Activated CD8-positive, alpha-beta T cell treated with anti-CD3 and anti-CD28 coated beads for 36 hours (primary cell): Measurements from ENCODE around the gene SHROOM4. TPM values are rescaled to one million over a fixed set of nuclear protein-coding genes. Genes with fewer than 3 reads are reported as not detected.

Source experiments
- ATAC-seq: fragments of 200-7000 bp; cut with Tn5 transposase; one replicate; pipeline ENCODE4 v1.10.0; 2021; ENCODE audit warnings: mild to moderate bottlenecking, moderate library complexity
- CTCF ChIA-PET: fragments of 350-600 bp; sonication (Branson Sonifier 250); formaldehyde crosslinking; loops from one replicate; lab custom pipeline; 2021; ENCODE audit warnings: antibody characterized with exemption; lab: Charles Lee
- POLR2A ChIA-PET: fragments of 350-600 bp; sonication (Branson Sonifier 250); formaldehyde crosslinking; loops from one replicate; lab custom pipeline; 2021; ENCODE audit warnings: antibody characterized with exemption; lab: Charles Lee
- DNase-seq: peaks from one replicate; pipeline ENCODE4 v3.0.0-alpha.2; 2020
- H3K27ac Mint-ChIP-seq: one replicate; pipeline ENCODE4 v1.8.0; 2021; ENCODE audit warnings: mild to moderate bottlenecking, mixed read lengths
- H3K27me3 Mint-ChIP-seq: one replicate; pipeline ENCODE4 v1.8.0; 2021; ENCODE audit warnings: mixed read lengths
- H3K36me3 Mint-ChIP-seq: one replicate; pipeline ENCODE4 v1.8.0; 2021; ENCODE audit warnings: low read depth, mixed read lengths
- H3K4me1 Mint-ChIP-seq: one replicate; pipeline ENCODE4 v1.8.0; 2021; ENCODE audit warnings: low read depth, mixed read lengths
- H3K4me3 Mint-ChIP-seq: one replicate; pipeline ENCODE4 v1.8.0; 2021; ENCODE audit warnings: mild to moderate bottlenecking, moderate library complexity, mixed read lengths
- H3K9me3 Mint-ChIP-seq: one replicate; pipeline ENCODE4 v1.8.0; 2021; ENCODE audit warnings: mixed read lengths
- CTCF ChIP-seq: fragments of 200-600 bp; IDR thresholded peaks from one replicate; pipeline ENCODE4 v1.8.0; 2022; ENCODE audit warnings: antibody characterized with exemption, mild to moderate bottlenecking
- intact Hi-C: fragments of 100-400 bp; cut with micrococcal nuclease; formaldehyde crosslinking; loops from one replicate; pipeline ENCODE4 v1.10.0; 2022
- total RNA-seq, 2 experiments: library from RNA; stranded (reverse); gene quantifications; one replicate each; pipeline ENCODE4 v1.2.3, GENCODE V29; 2021

Gene SHROOM4
- total RNA-seq, 2 experiments from 2014 or later = not detected

GRCh38 chrX:50705042-50705441, 109.0 kb downstream of the SHROOM4 start:
- Mint-ChIP-seq H3K4me3 (no peak overlapping the region), H3K36me3 (no peaks in the 10 kb centered on the region), H3K9me3 (no peaks in the 10 kb centered on the region), H3K27me3 (peaks cover 9% of the 10 kb centered on the region), H3K27ac (no peak overlapping the region), H3K4me1 (no peaks in the 10 kb centered on the region)
- CTCF ChIA-PET = interaction anchor here (0.6 kb wide), 1 partner anchor 14 kb away, joined by 3 read pairs; no protein-coding TSS in a partner anchor
- ATAC-seq (no peak), DNase-seq (no peak)
- intact Hi-C loops = no loop called here
- no peak for TF ChIP-seq CTCF
- POLR2A ChIA-PET = no interaction called here

- ChIA-PET POLR2A (no interaction called here), CTCF (no interaction called here)
- ATAC-seq (no peak), DNase-seq (no peak)
- no peak for TF ChIP-seq CTCF
- H3K4me1 Mint-ChIP-seq = no peaks in the 10 kb centered on the region
- intact Hi-C loops = no loop called here
- no peaks in the 10 kb centered on the region for H3K9me3 Mint-ChIP-seq
- peaks cover 9% of the 10 kb centered on the region for H3K27me3 Mint-ChIP-seq
- no peak overlapping the region for H3K4me3 Mint-ChIP-seq
- no peak overlapping the region for H3K27ac Mint-ChIP-seq
- H3K36me3 Mint-ChIP-seq = no peaks in the 10 kb centered on the region
Observed at GRCh38 chrX:50704360-50704759, 109.6 kb downstream of the SHROOM4 start.

- H3K9me3 Mint-ChIP-seq = no peaks in the 10 kb centered on the region
- TF ChIP-seq CTCF = no peak
- no peaks in the 10 kb centered on the region for H3K36me3 Mint-ChIP-seq
- H3K4me1 Mint-ChIP-seq = no peaks in the 10 kb centered on the region
- no peak overlapping the region for H3K4me3 Mint-ChIP-seq
- POLR2A ChIA-PET = no interaction called here
- CTCF ChIA-PET = interaction anchor here (2.0 kb wide), 1 partner anchor 10 kb away, joined by 6 read pairs; no protein-coding TSS in a partner anchor
- H3K27me3 Mint-ChIP-seq = peaks cover 7% of the 10 kb centered on the region
- H3K27ac Mint-ChIP-seq = no peak overlapping the region
- DNase-seq = no peak
- intact Hi-C loops = no loop called here
- no peak for ATAC-seq
Observed at GRCh38 chrX:50700921-50701320, 113.1 kb downstream of the SHROOM4 start.

- Mint-ChIP-seq H3K27ac (no peak overlapping the region), H3K4me3 (no peak overlapping the region), H3K4me1 (no peaks in the 10 kb centered on the region), H3K36me3 (no peaks in the 10 kb centered on the region), H3K27me3 (peaks cover 8% of the 10 kb centered on the region), H3K9me3 (no peaks in the 10 kb centered on the region)
- no peak for ATAC-seq
- ChIA-PET POLR2A (no interaction called here), CTCF (interaction anchor here (1.3 to 2.0 kb wide), 2 partner anchors 8 to 18 kb away, joined by 3 to 6 read pairs; no protein-coding TSS in a partner anchor)
- TF ChIP-seq CTCF = no peak
- no peak for DNase-seq
- intact Hi-C loops = no loop called here
Observed at GRCh38 chrX:50698944-50699343, 115.0 kb downstream of the SHROOM4 start.

- intact Hi-C loops = no loop called here
- no peak for TF ChIP-seq CTCF
- Mint-ChIP-seq H3K36me3 (no peaks in the 10 kb centered on the region), H3K9me3 (no peaks in the 10 kb centered on the region), H3K27me3 (peaks cover 4% of the 10 kb centered on the region), H3K27ac (no peak overlapping the region), H3K4me1 (no peaks in the 10 kb centered on the region), H3K4me3 (no peak overlapping the region)
- ChIA-PET CTCF (no interaction called here), POLR2A (no interaction called here)
- ATAC-seq = no peak
- DNase-seq = no peak
Observed at GRCh38 chrX:50697691-50698090, 116.3 kb downstream of the SHROOM4 start.
